ENCODE results near the gene NDNF. TPM values are rescaled to one million over a fixed set of nuclear protein-coding genes. Genes with fewer than 3 reads are reported as not detected.

The NDNF gene
- total RNA-seq, 2 donors from 2014 or later, result not detected

- no peak for ATAC-seq
Measured at GRCh38 chr4:121091941-121092340, 19.6 kb upstream of the NDNF start.

GRCh38 chr4:121088867-121089266 is 16.5 kb upstream of the NDNF start:
- Mint-ChIP-seq H3K4me1 (ENCODE audit: low read depth in 2 of 2) (peaks cover 0 to 6% of the 10 kb centered on the region in 2 donors), H3K36me3 (no peaks in the 10 kb centered on the region), H3K27me3 (peaks cover 8 to 19% of the 10 kb centered on the region in 2 donors), H3K27ac (no peak overlapping the region), H3K4me3 (no peak overlapping the region), H3K9me3 (no peaks in the 10 kb centered on the region)
- ATAC-seq, result no peak
- DNase-seq (ENCODE audit: low spot score), result no peak

More at GRCh38 chr4:121091941-121092340, 19.6 kb upstream of the NDNF start:
- peaks cover 0 to 6% of the 10 kb centered on the region in 2 donors for H3K4me1 Mint-ChIP-seq (ENCODE audit: low read depth in 2 of 2)
- no peaks in the 10 kb centered on the region for H3K36me3 Mint-ChIP-seq
- H3K27ac Mint-ChIP-seq, result no peak overlapping the region
- DNase-seq (ENCODE audit: low spot score), result no peak
- no peaks in the 10 kb centered on the region for H3K9me3 Mint-ChIP-seq
- H3K4me3 Mint-ChIP-seq, result no peak overlapping the region
- peaks cover 0 to 4% of the 10 kb centered on the region in 2 donors for H3K27me3 Mint-ChIP-seq

- Mint-ChIP-seq H3K27me3 (peaks cover 33 to 37% of the 10 kb centered on the region in 2 donors), H3K4me1 (ENCODE audit: low read depth in 2 of 2) (no peaks in the 10 kb centered on the region), H3K4me3 (no peak overlapping the region), H3K27ac (no peak overlapping the region), H3K36me3 (no peaks in the 10 kb centered on the region), H3K9me3 (no peaks in the 10 kb centered on the region)
- DNase-seq (ENCODE audit: low spot score) (no peak), ATAC-seq (no peak)
Measured at GRCh38 chr4:121079376-121079775, 7.0 kb upstream of the NDNF start.

- H3K36me3 Mint-ChIP-seq, result no peaks in the 10 kb centered on the region
- H3K27me3 Mint-ChIP-seq, result peaks cover 42 to 50% of the 10 kb centered on the region in 2 donors
- no peaks in the 10 kb centered on the region for H3K9me3 Mint-ChIP-seq
- no peak overlapping the region for H3K27ac Mint-ChIP-seq
- H3K4me3 Mint-ChIP-seq, result no peak overlapping the region
- no peak for DNase-seq (ENCODE audit: low spot score)
- H3K4me1 Mint-ChIP-seq (ENCODE audit: low read depth in 2 of 2), result peaks cover 6 to 7% of the 10 kb centered on the region in 2 donors
- no peak for ATAC-seq
Measured at GRCh38 chr4:121077496-121077895, 5.2 kb upstream of the NDNF start.

- Mint-ChIP-seq H3K27me3 (peaks cover 42 to 50% of the 10 kb centered on the region in 2 donors), H3K9me3 (no peaks in the 10 kb centered on the region), H3K27ac (no peak overlapping the region), H3K4me1 (ENCODE audit: low read depth in 2 of 2) (peaks cover 12 to 14% of the 10 kb centered on the region in 2 donors), H3K36me3 (no peaks in the 10 kb centered on the region), H3K4me3 (no peak overlapping the region)
- no peak for ATAC-seq
- no peak for DNase-seq (ENCODE audit: low spot score)
Measured at GRCh38 chr4:121076416-121076815, 4.1 kb upstream of the NDNF start.

GRCh38 chr4:121073672-121074381 is 1.5 kb upstream of the NDNF start:
- peaks cover 45 to 64% of the 10 kb centered on the region in 2 donors for H3K27me3 Mint-ChIP-seq
- H3K9me3 Mint-ChIP-seq, result no peaks in the 10 kb centered on the region
- no peaks in the 10 kb centered on the region for H3K36me3 Mint-ChIP-seq
- ATAC-seq, result peak in 1 of 2 donors; percentile 25
- no peak for DNase-seq (ENCODE audit: low spot score)
- H3K4me1 Mint-ChIP-seq (ENCODE audit: low read depth in 2 of 2), result peaks cover 21 to 22% of the 10 kb centered on the region in 2 donors
- no peak overlapping the region for H3K4me3 Mint-ChIP-seq
- no peak overlapping the region for H3K27ac Mint-ChIP-seq

- DNase-seq (ENCODE audit: low spot score), result no peak
- Mint-ChIP-seq H3K9me3 (no peaks in the 10 kb centered on the region), H3K36me3 (no peaks in the 10 kb centered on the region), H3K27ac (no peak overlapping the region), H3K4me1 (ENCODE audit: low read depth in 2 of 2) (peaks cover 21 to 22% of the 10 kb centered on the region in 2 donors), H3K4me3 (peak overlapping the region; percentile 83), H3K27me3 (peaks cover 46 to 72% of the 10 kb centered on the region in 2 donors)
- ATAC-seq, result no peak
Measured at GRCh38 chr4:121073004-121073435, 685 bp upstream of the NDNF start.

GRCh38 chr4:121071640-121072223 is 603 bp downstream of the NDNF start:
- no peak for DNase-seq (ENCODE audit: low spot score)
- no peaks in the 10 kb centered on the region for H3K36me3 Mint-ChIP-seq
- H3K4me3 Mint-ChIP-seq, result peak overlapping the region; percentile 83
- no peaks in the 10 kb centered on the region for H3K9me3 Mint-ChIP-seq
- no peak overlapping the region for H3K27ac Mint-ChIP-seq
- H3K4me1 Mint-ChIP-seq (ENCODE audit: low read depth in 2 of 2), result peaks cover 21 to 22% of the 10 kb centered on the region in 2 donors
- no peak for ATAC-seq
- peaks cover 45 to 71% of the 10 kb centered on the region in 2 donors for H3K27me3 Mint-ChIP-seq

GRCh38 chr4:121070696-121071639 is 1.4 kb downstream of the NDNF start:
- Mint-ChIP-seq H3K27me3 (peaks cover 45 to 71% of the 10 kb centered on the region in 2 donors), H3K4me3 (peak overlapping the region; percentile 83), H3K4me1 (ENCODE audit: low read depth in 2 of 2) (peaks cover 21 to 22% of the 10 kb centered on the region in 2 donors), H3K36me3 (no peaks in the 10 kb centered on the region), H3K27ac (no peak overlapping the region), H3K9me3 (no peaks in the 10 kb centered on the region)
- no peak for DNase-seq (ENCODE audit: low spot score)
- ATAC-seq, result peak; percentile 36 to 49

GRCh38 chr4:121070274-121070673 is 2.1 kb downstream of the NDNF start:
- no peaks in the 10 kb centered on the region for H3K9me3 Mint-ChIP-seq
- no peak for ATAC-seq
- H3K4me3 Mint-ChIP-seq, result peak overlapping the region; percentile 83
- no peak overlapping the region for H3K27ac Mint-ChIP-seq
- DNase-seq (ENCODE audit: low spot score), result no peak
- H3K27me3 Mint-ChIP-seq, result peaks cover 45 to 71% of the 10 kb centered on the region in 2 donors
- peaks cover 21 to 22% of the 10 kb centered on the region in 2 donors for H3K4me1 Mint-ChIP-seq (ENCODE audit: low read depth in 2 of 2)
- no peaks in the 10 kb centered on the region for H3K36me3 Mint-ChIP-seq

- Mint-ChIP-seq H3K27ac (no peak overlapping the region), H3K27me3 (peaks cover 44 to 64% of the 10 kb centered on the region in 2 donors), H3K9me3 (no peaks in the 10 kb centered on the region), H3K4me1 (ENCODE audit: low read depth in 2 of 2) (peaks cover 21 to 22% of the 10 kb centered on the region in 2 donors), H3K36me3 (no peaks in the 10 kb centered on the region), H3K4me3 (no peak overlapping the region)
- ATAC-seq (no peak), DNase-seq (ENCODE audit: low spot score) (no peak)
Measured at GRCh38 chr4:121069430-121069829, 2.9 kb downstream of the NDNF start.

- peaks cover 31 to 51% of the 10 kb centered on the region in 2 donors for H3K27me3 Mint-ChIP-seq
- no peak overlapping the region for H3K27ac Mint-ChIP-seq
- no peak for ATAC-seq
- H3K4me1 Mint-ChIP-seq (ENCODE audit: low read depth in 2 of 2), result no peaks in the 10 kb centered on the region
- H3K9me3 Mint-ChIP-seq, result no peaks in the 10 kb centered on the region
- H3K4me3 Mint-ChIP-seq, result no peak overlapping the region
- DNase-seq (ENCODE audit: low spot score), result no peak
- H3K36me3 Mint-ChIP-seq, result no peaks in the 10 kb centered on the region
Measured at GRCh38 chr4:121064482-121064881, 7.9 kb downstream of the NDNF start.

- Mint-ChIP-seq H3K36me3 (no peaks in the 10 kb centered on the region), H3K9me3 (no peaks in the 10 kb centered on the region), H3K4me3 (no peak overlapping the region), H3K4me1 (ENCODE audit: low read depth in 2 of 2) (no peaks in the 10 kb centered on the region), H3K27me3 (peaks cover 28 to 42% of the 10 kb centered on the region in 2 donors), H3K27ac (no peak overlapping the region)
- DNase-seq (ENCODE audit: low spot score) (no peak), ATAC-seq (no peak)
Measured at GRCh38 chr4:121062521-121062920, 9.8 kb downstream of the NDNF start.
